GM18519 (cell line): ENCODE measurements around the gene AFF3.
"Not testable (repeated sequence)": the region's sequence is repeated elsewhere in the genome, so short reads cannot be mapped to it uniquely, and the experiment has no call there.

Source experiments
- ATAC-seq: cut with Tn5 transposase; IDR thresholded peaks from one replicate; pipeline ENCODE4 v1.9.1; 2021; ENCODE audit warnings: mild to moderate bottlenecking, moderate library complexity; ENCODE audit not compliant: unreplicated experiment, low FRiP score

Gene AFF3

DNA sequence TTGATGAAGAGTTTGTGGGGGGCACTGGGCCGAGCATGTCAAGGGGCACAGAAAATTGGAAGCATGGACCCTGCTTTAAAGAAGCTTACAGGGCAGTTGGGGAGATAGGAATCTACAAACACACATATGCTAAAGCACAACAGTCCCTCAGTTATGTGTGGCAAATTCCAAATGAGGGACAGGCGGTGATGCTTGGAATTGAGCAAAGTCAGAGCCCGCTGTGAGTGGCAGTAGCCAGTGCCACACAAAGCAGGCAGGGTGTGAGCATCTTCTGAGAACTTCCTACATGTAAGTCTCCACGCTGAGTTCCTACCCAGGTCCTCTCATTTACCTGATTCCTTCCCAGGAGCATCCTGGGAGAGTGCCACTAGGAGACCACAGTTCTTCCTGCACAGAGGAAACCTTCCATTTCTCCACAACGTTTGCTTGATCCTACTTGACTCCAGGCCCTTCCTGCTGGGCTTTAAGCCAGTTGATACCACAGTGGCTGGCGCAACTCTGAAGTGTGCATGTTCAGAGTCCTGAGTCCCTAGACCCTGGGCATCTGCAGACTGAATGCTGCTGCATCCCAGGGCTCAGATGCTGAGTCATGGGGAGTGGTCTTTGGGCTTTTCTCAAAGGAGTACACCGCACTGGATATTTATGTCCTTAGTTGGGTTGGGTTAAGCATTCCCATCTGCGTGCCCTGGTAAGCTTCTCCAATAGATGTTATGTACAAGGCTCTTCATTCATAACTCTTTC is 365.3 kb downstream of the AFF3 start:
- ATAC-seq, result no peak

DNA sequence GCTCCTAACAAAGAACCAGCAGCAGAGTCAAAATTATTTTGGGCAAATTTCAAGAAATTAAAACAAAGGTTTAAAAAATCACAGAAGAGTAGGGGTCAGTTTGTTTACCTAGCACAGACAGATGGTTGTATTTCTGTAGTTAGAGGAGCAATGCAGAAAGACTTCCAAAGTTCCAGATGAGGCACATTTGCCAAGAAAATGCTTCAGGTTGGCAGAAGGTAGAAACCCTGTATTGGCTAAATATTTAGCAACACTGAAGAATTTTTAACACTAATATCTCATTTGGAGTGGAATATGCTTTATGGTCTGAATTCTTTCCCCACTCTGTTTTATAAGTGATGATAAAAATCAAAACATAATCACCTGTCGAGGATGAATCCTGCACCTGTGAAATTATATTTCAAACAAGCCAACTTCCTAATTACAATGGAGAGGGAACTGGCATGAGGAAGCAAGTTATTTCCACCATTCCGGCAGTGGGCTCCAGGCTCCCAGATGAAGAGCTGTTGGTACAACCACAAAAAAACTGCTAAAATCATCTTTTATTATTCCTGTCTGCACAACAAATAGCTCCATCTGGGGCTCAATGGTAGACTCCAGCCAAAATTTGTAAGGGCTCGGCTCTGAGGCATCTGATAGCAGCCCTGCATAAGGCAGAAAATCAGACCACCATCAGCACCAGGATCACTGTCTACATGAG is 366.0 kb downstream of the AFF3 start:
- no peak for ATAC-seq

DNA sequence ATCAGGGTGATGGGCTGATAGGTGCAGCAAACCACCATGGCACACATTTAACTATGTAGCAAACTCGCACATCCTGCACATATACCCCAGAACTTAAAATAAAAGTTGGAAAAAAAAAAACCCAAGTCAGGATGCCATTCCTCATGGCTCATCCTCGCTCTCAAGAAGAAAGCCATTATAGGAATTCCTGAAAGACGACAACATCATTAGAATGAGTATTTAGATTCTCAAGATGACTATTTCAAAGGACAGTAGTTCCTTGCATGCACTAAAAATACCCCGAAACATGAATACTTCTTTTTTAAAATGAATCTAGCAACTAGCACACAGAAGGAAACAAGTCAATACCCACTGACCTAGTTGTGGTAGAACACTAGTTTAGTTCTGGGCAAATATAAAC is 366.8 kb downstream of the AFF3 start:
- no peak for ATAC-seq

DNA sequence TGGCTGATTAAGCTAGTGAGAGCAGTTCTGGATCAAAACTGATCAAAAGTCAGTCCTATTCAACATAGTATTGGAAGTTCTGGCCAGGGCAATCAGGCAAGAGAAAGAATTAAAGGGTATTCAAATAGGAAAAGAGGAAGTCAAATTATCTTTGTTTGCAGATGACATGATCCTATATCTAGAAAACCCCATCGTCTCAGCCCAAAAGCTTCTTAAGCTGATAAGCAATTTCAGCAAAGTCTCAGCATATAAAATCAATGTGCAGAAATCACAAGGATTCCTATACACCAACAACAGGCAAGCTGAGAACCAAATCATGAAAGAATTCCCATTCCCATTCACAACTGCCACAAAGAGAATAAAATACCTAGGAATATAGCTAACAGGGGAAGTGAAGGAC is 368.7 kb downstream of the AFF3 start:
- ATAC-seq, result not testable (repeated sequence)

DNA sequence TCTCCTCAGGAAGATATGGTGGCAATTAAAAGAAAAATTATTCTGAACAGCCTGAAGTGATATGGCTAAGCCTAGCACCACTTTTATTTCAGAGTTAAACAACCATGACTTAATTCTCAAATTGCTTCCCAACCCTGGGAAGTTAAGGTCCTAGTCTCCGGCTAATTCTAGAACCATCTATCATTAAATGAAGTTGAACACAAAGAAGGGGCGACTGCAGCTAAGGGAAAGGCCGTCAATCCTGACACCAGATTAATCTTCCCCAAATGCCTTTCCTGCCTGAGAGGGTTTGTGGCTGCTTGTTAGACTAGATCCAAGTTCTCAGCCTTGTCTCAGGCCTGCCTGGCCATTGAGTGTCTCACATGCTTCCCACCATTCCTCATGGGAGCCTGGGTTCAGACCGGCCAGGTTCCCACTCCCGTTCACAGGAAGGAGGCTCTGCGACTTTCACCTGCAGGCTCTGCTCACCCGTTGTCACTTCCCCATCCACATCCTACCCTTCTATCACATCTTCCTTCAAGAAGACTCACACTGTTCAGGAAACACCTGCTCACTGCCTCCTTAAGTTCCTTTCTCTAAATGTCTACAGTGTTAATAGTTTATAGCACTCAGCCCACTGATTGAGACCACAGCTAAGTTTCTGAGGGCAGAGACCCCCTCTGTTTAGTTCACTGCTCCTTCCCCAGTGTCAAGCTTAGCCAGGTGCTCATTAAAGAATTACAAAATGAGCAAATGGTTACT is 369.6 kb downstream of the AFF3 start:
- no peak for ATAC-seq

DNA sequence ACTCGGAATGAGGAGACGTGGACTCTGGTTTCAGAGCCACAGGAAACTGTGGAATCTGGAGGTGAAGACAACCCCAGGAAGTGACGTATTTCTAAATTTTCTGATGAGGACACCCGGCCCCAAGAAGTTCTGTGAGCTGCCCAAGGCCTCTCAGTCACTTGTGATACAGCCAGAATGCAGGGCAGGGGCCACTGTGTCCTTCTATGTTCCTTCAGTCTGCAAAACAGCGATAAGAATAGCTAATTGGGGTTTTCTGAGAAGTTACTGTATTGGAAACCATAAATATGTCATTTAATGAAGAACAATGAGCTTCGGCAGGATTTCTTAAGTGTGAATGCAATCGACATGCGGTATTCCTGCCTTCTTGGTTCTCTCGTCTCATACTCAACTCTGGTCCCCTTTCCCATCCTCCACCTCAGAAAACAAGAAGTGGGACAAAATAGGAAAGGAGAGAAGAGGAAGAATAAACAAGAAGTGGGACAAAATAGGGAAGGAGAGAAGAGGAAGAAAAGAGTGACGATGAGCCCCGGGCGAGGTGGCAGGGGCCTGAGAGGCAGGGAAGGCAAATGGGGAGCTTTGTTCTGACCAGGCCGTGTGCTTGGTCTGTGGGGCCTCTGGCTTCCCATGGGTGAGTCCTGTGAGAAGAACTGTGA is 370.6 kb downstream of the AFF3 start:
- ATAC-seq, result no peak

DNA sequence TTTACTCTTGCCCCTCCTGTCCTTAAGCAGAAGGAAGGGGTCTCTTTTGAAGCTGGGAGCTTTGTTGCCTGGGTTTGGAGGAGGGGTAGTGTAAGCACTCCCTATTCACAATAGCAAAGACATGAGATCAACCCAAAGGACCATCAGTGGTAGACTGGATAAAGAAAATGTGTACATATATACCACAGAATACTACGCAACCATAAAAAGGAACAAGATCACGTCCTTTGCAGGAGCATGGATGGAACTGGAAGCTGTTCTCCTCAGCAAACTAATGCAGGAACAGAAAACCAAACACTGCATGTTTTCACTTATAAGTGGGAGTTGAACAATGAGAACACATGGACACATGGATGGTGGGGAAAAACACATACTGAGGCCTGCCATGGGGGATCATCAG is 371.5 kb downstream of the AFF3 start:
- no peak for ATAC-seq

DNA sequence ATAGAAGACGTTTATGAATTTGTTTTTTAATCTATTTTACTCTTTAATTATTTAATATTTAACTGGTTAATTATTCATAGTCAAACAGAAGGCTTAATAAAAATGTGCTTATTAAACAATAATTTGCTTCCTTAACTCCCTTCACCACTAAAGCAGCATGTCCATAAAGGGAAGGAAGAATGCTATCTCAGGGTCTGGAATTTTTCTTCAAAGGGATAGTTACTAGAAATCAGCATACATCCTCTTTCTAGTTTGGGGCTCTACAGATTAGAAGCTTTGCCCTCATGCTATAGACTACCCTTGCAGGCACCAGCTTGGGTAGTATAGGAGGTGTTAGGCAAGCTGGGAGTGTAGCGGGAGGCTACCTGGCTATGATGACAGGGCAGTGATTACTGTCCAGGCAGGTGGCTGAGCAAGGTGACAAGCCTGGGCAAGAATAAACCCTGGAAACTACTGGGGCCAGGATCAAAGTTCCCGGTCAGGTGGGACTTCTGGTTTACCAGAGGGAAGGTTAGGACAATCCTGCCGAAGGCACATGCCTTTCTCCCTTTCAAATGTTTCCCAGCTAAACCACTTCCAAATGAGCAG is 376.6 kb downstream of the AFF3 start:
- ATAC-seq, result no peak

DNA sequence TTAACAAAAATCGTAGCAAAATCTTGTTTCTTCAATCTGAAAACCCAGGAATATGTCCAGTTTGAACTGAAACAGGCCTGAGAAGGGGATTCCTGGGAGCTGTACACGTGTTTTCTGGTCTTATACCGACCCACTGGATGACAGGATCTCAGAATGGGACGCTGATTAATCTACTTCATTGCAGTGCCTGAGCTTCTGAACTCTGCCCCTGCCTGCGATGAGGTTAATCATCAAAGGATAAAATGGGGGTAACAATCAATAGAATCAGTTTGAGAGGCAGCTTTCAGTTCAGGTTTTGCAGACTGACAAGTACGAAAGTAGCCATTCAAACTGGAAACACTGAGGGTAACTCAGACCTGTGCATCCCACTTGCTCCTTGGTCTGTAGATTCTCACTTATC is 378.6 kb downstream of the AFF3 start:
- ATAC-seq, result no peak

DNA sequence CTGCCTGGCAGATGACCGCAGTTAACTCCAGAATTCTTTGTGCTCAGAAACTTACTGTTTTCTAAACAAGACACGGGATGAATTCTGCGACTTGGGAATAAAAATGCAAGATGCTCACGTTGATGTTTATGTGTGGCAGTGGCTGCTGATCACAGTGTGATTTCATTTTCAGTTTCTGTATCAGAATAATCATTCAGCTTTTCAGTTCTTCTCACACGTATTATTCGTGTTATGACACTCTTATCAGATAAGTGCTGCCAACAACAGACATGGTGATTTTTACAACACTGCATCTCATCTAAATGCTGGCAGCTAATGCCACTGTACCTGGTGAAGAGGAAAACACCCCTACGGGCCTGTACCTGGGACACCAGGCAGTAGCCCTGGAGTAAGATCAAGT is 379.7 kb downstream of the AFF3 start:
- ATAC-seq, result no peak

DNA sequence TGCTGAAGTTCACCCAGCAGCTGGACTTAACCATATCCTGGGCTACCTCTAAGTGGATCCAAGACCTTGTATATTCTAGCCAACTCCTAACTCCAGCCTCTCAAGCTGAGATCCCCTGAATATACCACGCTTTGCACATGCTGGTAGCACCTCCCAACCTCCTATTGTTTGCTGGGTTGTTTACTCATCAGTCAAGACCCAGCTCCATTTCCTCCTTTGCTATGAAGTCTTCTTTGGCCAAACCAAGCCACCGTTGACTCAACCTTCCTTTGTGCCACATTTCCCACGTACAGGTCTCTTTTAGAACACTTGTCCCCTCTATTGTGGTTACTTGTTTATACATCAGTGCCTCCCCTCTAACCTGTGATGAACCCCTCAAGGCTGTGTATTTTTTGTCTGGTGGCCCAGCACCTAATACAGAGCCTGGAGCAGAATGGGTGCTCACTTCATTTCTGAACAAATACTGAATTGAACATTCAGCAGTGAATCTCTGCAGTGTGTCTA is 384.7 kb downstream of the AFF3 start:
- no peak for ATAC-seq

DNA sequence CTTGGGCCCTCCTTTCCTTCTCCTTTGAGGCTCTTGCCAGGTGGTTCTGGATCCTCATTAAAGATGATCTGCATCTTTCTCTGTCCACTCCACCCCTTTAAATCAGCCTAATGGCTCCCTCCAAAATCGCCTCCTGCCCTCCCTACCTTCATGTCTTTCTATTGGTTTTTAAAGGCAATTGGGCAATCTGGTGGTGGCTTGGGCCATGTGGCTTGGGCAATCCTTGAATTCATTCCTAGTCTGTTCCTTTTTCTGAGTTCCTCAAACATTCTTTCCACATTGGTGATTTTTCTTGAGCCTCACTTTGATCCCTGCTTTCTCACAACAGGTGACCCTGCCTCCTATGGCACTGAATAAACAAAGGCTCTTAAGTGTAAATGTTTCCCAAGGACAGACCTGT is 386.3 kb downstream of the AFF3 start:
- ATAC-seq, result no peak

DNA sequence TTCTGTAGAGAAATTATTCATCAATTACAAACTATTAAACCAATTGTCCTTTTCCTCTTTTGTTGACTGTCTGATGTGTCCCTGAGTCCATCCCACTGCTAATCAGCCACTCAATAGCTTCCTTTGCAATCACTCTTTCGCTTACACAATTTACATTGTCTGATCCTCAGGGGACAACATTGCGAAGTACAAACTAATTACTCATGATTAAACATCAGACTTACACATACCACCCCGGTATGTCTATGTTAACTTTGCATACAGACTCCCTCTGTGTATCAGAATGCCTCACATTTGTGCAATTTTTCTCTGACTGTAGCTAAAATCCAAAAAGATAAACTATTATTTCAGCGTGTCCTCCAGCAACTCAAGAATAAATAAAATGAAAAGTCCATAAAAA is 388.2 kb downstream of the AFF3 start:
- ATAC-seq, result no peak

DNA sequence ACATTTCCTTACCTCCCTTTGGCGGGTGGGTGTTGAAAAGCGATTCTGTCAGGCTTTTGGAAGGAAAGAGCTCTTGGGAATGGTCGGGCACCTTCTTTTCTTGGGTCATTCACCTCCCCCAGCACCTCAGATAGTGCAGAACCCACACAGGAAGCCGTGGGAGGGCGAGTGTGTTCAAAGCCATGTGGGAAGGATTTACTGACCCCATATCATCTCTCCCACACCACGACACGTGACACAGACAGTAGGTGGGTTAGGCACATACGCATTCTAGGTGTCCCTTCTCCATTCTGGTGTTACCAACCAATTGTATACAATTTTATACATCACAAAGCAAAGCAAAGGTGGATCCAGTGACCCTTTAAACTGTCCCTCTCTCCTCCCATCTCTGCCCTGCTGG is 388.9 kb downstream of the AFF3 start:
- ATAC-seq, result no peak

DNA sequence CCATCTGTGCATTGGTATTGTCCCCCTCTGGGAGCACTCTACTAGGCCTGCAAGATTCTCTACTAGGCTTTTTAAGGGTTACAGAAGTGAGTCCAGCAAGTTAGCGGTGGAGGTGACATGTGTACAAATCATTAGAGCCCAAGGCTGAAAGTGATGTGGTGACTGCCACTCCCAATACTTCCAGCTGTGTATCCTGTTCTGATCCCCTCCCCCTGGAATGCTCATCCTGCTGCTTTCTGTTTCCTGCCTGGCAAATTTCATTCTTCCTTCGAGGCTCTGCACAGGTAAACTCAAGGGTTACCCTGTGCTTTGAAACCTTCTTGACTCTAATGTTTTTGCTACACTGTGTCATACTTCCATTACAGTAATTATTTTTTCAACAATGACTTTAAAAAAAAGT is 394.0 kb downstream of the AFF3 start:
- no peak for ATAC-seq

DNA sequence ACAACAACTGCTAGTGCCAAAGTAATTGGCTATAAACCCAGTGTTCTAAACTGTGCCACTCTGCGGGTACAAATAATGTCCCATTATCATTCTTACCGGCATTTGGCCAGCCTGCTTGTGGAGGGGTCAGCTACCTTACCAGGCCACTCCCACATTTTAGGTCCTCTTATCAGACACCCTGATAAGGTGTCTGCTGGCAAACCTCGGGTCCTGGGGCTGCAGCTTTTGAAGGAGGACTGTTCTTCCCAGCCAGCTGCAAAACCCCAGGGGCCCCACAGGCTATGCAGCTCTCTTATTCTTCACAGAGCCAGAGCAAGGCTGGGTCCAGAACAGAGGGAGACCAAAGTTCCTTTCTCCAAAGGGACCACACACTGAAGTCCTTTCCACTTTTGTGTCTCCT is 394.5 kb downstream of the AFF3 start:
- no peak for ATAC-seq

DNA sequence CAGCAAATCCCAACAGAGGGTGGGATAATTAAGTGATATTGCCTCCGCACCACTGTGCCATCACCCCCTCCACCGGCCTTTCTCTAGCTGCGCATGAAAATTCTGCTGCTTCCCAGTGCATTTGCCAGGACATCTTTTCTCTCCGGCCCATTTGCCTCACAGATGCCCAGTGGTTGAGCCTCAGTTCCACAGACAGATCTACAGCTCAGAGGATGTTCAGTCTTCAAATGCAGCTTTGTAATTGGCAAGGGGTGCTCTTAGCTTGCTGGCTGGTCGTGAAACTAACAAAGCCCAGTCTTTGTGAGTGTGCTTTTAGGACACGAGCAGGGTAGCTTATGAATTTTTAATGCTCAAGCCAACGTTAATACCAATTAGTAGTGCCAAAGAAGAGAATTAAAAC is 399.2 kb downstream of the AFF3 start:
- ATAC-seq, result no peak

DNA sequence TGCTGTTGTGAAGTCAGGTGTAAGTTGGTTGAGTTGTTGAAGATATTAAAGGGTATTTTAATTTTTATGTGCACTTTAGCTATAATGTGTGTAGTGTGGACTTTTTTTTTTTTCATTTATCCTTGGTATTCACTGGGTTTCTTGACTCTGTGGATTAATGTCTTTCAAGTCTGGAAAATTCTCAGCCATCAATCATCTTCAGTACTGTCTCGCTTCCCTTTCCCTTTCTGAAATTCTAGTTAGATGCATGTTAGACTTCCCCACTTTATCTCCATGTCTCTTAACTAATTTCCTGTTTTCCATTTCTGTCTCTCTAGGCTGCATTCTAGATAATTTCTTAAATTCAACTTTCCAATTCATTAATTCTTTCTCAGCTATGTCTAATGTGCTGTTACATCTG is 404.9 kb downstream of the AFF3 start:
- no peak for ATAC-seq

DNA sequence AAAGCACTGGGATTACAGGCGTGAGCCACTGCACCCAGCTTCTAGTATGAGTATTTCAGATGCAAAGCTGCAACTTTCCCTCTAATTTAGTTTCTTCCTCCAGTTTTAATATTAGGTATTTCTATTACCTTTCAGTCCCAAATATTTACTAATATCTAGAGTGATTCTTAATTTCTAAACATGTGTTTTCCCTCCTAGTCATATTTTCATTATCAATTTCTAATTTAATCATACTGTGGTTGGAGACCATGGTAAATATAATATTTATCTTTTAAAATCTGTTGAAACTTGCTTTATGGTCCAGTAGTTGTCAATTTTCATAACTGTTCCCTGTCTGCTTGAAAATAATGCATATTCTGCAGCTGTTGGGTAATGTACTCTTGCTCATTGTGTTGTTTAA is 406.6 kb downstream of the AFF3 start:
- ATAC-seq, result no peak

DNA sequence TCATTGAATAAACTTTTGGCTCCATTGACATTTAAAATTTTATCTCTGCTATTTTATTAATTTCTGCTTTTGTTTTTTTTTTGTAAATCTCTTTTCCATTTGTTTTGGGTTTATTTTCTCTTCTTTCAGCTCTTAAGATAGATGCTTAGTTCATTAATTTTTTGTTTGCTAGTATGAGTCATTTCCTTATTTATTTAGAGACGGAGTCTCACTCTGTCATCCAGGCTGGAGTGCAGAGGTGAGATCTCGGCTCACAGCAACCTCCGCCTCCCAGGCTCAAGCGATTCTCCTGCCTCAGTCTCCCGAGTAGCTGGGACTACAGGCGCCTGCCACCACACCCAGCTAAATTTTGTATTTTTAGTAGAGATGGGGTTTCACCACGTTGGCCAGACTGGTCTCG is 407.1 kb downstream of the AFF3 start:
- not testable (repeated sequence) for ATAC-seq

DNA sequence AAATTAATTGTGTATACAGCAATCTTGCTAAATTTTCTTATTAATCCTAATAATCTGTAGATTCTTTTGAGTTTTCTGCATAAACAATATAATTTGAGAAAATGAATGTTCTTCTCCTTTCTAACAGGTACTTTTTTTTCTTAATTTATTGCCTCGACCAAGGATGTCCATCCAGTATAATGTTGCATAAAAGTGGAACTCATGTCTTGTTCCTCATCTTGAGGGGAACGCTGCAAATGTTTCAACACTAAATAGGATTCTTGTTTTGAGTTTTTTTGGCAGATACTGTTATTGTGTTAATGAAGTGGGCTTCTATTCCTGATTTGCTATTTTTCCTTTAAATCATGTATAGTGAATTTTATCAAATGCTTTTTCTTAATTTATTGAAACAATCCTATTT is 408.2 kb downstream of the AFF3 start:
- no peak for ATAC-seq
